ENCODE data around the gene DNMT1.

- no peak for TF ChIP-seq POLR2A (IDR thresholded peaks at IDR 0.05)
- TF ChIP-seq CTCF (IDR thresholded peaks at IDR 0.05): no peak
Observed at GRCh38 chr19:10091370-10091687, 103.4 kb downstream of the DNMT1 start.

Measured in upper lobe of left lung (tissue), 4 donors.